Upper lobe of right lung (tissue), 1 donor: ENCODE measurements around the gene ELL. TPM values are rescaled to one million over a fixed set of nuclear protein-coding genes. Genes with fewer than 3 reads are reported as not detected.

Experiments
- ATAC-seq: fragments of 200-7000 bp; cut with Tn5 transposase; one replicate; pipeline ENCODE4 v1.9.1; 2020; ENCODE audit warnings: mild to moderate bottlenecking, moderate library complexity
- DNase-seq: peaks from one replicate; pipeline ENCODE4 v3.0.0-alpha.2; 2020
- H3K27ac ChIP-seq: fragments of 200-600 bp; one replicate; pipeline ENCODE4 v1.8.0; 2022
- H3K27me3 ChIP-seq: fragments of 200-600 bp; one replicate; pipeline ENCODE4 v1.8.0; 2022; ENCODE audit warnings: mild to moderate bottlenecking
- H3K36me3 ChIP-seq: fragments of 200-600 bp; one replicate; pipeline ENCODE4 v1.8.0; 2022
- H3K4me1 ChIP-seq: fragments of 200-600 bp; one replicate; pipeline ENCODE4 v1.8.0; 2022
- H3K4me3 ChIP-seq: fragments of 200-600 bp; one replicate; pipeline ENCODE4 v1.8.0; 2022; ENCODE audit warnings: mild to moderate bottlenecking
- H3K9me3 ChIP-seq: fragments of 200-600 bp; one replicate; pipeline ENCODE4 v1.8.0; 2022
- intact Hi-C: fragments of 100-400 bp; cut with DNase I; formaldehyde crosslinking; loops from one replicate; pipeline ENCODE4 v1.11.0; 2022
- total RNA-seq: library from RNA; stranded (reverse); fragmentation: NEBNext Ultra II Directional; extraction: Animal tissue kit (Norgen Biotek cat#: 25700); gene quantifications from one replicate; pipeline ENCODE4 v1.2.1, GENCODE V29; 2021
- TF ChIP-seq, protein P1 (sequence below): fragments of 200-600 bp; IDR thresholded peaks from one replicate; pipeline ENCODE4 v1.8.0; 2022; ENCODE audit warnings: antibody characterized with exemption
- donor health status: DM: no; HTN: yes; CAD: no; lungs with severe emphysema.

ELL gene
- total RNA-seq, 1 donor from 2014 or later = 17.7 TPM

DNA sequence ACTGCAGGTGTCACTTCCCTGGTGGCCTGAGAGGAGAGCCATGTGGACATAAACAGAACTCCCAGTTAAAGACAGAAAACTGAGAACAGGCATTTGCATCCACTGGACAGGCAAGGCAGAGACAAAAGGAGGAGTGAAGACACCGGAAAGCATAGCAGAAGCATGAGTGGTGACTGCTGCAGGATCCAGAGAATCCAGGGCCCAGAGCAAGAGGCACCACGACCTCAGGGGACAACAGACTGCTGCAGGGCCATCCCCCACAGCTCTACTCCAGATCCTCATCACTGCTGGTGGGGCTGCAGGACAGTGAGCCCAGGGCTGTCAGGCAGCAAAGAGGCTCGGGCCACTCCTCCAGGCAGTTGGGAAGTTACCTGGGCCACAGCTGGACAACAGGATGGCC lies 69.5 kb downstream of the ELL start:
- Histone ChIP-seq H3K4me1 (peaks cover 4% of the 10 kb centered on the region), H3K27me3 (no peaks in the 10 kb centered on the region), H3K36me3 (peaks cover 49% of the 10 kb centered on the region), H3K4me3 (no peak overlapping the region), H3K9me3 (no peaks in the 10 kb centered on the region), H3K27ac (no peak overlapping the region)
- DNase-seq = no peak
- ATAC-seq = no peak
- TF ChIP-seq, protein P1, sequence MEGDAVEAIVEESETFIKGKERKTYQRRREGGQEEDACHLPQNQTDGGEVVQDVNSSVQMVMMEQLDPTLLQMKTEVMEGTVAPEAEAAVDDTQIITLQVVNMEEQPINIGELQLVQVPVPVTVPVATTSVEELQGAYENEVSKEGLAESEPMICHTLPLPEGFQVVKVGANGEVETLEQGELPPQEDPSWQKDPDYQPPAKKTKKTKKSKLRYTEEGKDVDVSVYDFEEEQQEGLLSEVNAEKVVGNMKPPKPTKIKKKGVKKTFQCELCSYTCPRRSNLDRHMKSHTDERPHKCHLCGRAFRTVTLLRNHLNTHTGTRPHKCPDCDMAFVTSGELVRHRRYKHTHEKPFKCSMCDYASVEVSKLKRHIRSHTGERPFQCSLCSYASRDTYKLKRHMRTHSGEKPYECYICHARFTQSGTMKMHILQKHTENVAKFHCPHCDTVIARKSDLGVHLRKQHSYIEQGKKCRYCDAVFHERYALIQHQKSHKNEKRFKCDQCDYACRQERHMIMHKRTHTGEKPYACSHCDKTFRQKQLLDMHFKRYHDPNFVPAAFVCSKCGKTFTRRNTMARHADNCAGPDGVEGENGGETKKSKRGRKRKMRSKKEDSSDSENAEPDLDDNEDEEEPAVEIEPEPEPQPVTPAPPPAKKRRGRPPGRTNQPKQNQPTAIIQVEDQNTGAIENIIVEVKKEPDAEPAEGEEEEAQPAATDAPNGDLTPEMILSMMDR = no peak
- intact Hi-C loops = loop anchor here (10.0 kb wide), 1 partner anchor 402 kb away; no protein-coding TSS in a partner anchor

DNA sequence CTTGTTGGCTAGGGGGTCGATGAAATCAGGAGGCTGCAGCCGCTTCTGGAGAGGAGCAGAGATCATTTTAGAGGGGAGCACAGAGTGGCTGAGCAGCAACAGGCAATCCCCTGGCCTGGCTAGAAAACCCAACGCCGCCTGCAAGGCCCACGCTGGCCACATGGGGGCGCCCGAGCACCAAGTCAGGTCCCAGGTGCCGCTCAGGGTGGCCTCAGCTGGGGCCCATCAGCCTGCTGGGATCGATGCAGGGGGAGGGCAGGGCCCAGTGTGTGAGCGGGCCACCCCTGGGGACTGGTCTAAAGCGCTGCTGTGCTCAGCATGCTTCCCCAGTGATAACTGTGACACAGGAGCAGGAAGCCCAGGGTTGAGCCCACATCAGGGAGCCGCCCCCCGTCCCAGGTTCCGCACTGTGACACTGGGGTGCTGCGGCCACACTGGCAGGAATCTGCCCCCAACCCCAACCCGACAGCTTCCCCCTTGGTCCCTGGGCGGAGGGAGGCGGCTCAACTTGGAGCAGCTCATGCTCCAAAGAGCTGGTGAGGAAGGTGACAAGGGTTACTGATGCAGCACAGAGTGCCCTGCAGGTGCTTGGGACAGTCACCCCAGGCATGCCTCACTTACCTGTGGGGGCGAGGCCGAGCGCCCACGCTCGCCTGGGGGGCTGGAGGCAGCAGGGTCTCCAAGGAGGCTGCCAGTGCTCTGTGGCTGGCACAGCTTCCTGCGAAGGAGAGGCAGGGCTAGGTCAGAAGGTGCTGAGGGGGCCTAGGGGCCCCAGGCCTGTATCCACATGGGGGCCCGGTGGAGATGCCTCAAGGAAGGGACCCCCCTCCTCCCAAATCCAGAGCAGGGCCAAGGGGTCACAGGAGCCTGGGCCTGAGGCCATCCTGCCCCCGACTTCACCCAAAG lies 70.7 kb downstream of the ELL start:
- no peak overlapping the region for H3K27ac ChIP-seq
- intact Hi-C loops = loop anchor here (10.0 kb wide), 1 partner anchor 404 kb away; no protein-coding TSS in a partner anchor
- H3K36me3 ChIP-seq = peaks cover 56% of the 10 kb centered on the region

DNA sequence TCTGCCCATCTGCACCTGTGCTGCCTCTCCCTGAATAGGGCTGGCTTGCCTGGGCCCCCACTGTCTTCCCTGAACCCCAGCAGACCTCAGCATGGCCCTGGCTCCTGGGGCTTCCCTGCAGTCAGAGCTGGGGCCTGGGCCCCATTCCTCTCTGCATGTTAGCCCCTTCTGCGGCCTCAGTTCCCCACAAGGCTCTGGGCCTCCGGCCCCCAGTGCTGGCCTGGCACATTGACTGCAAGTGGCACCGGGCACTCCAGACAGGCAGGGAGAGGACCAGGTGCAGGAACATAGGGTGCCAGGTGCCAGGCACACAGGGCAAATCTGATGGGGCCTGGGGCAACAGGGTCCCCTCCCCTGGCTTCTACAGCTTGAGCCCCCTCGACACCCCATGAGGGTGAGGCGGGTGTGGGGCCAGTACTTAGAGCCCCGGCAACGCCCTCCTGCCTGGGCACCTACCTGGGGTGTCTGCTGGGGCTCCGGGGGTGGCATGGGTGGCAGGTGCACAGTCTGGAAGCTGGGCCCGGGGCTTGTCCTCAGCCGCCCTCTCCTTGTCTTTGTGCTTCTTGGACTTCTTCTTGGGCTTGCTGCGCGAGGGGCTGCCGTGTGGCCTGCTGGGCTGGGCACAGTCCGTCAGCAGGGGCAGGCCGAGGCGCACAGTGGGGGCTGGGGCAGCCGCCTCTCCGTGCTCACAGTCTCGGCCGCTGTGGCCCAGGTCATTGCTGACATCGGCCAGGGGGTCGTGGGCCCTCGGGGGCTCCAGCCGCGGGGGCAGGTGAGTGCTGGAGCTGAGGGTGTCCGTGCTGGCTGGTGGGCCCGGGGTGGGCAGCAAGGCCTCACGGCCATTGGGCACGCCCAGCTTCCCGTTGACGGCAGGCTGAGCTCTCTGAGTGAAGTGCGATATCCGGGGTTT lies 71.6 kb downstream of the ELL start:
- no peaks in the 10 kb centered on the region for H3K9me3 ChIP-seq
- peaks cover 64% of the 10 kb centered on the region for H3K36me3 ChIP-seq
- DNase-seq (no peak), ATAC-seq (no peak)
- intact Hi-C loops = loop anchor here (10.0 kb wide), 1 partner anchor 405 kb away; no protein-coding TSS in a partner anchor
- no peak overlapping the region for H3K4me3 ChIP-seq
- no peak overlapping the region for H3K27ac ChIP-seq
- TF ChIP-seq, protein P1 = no peak
- H3K4me1 ChIP-seq = peaks cover 4% of the 10 kb centered on the region
- H3K27me3 ChIP-seq = no peaks in the 10 kb centered on the region

More for the DNA sequence above, 70.7 kb downstream of the ELL start:
- Histone ChIP-seq H3K4me3 (no peak overlapping the region), H3K9me3 (no peaks in the 10 kb centered on the region), H3K27me3 (no peaks in the 10 kb centered on the region), H3K4me1 (peaks cover 4% of the 10 kb centered on the region)
- ATAC-seq = peak; percentile 90
- DNase-seq = peak; percentile 91
- TF ChIP-seq, protein P1 = peak; percentile 97

DNA sequence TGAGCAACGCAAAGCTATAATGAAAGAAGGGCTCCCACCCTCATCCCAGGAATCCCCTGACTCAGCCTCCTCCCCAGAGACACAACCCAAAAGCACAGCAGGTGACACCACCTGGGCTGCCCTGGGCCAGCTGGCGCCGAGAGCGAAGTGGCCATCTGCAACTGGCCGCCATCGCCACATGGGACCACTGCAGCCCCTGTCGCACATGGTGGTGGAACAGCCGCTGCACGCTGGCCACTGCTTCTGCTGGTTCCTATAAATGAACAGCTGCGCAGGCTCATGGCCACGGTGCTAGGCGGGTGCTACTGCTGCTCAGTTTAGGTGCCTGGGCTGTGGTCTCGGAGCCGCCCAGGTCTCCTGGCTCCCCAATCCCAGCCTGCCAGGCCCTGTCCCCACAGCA lies 72.3 kb downstream of the ELL start:
- intact Hi-C loops = no loop called here
- H3K4me3 ChIP-seq = no peak overlapping the region
- no peak for DNase-seq
- H3K36me3 ChIP-seq = peaks cover 71% of the 10 kb centered on the region
- H3K4me1 ChIP-seq = peaks cover 4% of the 10 kb centered on the region
- H3K27me3 ChIP-seq = no peaks in the 10 kb centered on the region
- H3K27ac ChIP-seq = no peak overlapping the region
- no peak for ATAC-seq
- no peaks in the 10 kb centered on the region for H3K9me3 ChIP-seq
- TF ChIP-seq, protein P1 = no peak

DNA sequence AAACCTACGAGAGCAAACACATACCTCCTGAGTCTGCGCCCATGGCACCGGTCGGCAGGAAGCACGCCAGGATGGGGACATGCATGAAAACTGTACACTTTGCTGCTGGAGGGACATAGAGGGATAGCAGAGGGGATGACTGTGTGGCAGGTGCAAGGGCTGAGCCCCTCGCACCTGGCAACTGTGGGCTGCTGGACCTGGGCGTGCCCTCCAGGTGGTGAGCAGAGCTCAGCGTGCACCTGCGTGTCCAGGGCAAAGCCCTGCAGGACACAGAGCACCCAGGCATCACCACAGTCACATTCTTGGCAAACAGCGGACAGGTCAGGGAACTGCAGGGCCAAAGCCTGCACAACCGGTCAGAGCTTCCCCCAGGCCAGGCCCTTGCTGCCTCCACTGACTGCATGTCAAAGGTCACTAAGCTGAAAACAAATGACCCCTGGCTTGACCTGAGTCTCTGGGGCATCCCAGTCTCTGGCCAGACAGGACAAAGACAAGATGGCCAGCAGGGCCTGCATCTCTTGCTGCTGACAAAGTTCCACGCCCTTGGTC lies 75.0 kb downstream of the ELL start:
- H3K4me3 ChIP-seq = no peak overlapping the region
- no peaks in the 10 kb centered on the region for H3K9me3 ChIP-seq
- TF ChIP-seq, protein P1 = no peak
- H3K27me3 ChIP-seq = no peaks in the 10 kb centered on the region
- DNase-seq = no peak
- peaks cover 87% of the 10 kb centered on the region for H3K36me3 ChIP-seq
- H3K4me1 ChIP-seq = peaks cover 4% of the 10 kb centered on the region
- no peak for ATAC-seq
- no peak overlapping the region for H3K27ac ChIP-seq
- intact Hi-C loops = no loop called here
